K562 (cell line): ENCODE data around the gene DYNLT4. TPM values are rescaled to one million over a fixed set of nuclear protein-coding genes. Genes with fewer than 3 reads are reported as not detected.

Source experiments
- CXXC5 ChIP-seq: fragments of 250-450 bp; sonication (Bioruptor Pico); IDR thresholded peaks from 2 replicates; pipeline ENCODE4 v1.8.0; 2022; ENCODE audit warnings: inconsistent platforms, mild to moderate bottlenecking, moderate library complexity
- FOXA1 ChIP-seq: fragments of 450-650 bp; IDR thresholded peaks from 2 replicates; pipeline ENCODE4 v1.6.1; 2016; ENCODE audit warnings: mild to moderate bottlenecking, borderline replicate concordance
- HNRNPL ChIP-seq: fragments of 200-400 bp; formaldehyde crosslinking; IDR thresholded peaks from 2 replicates; pipeline ENCODE4 v1.6.1; 2017; ENCODE audit warnings: low read depth, mild to moderate bottlenecking, low read length
- NRF1 ChIP-seq, 2 experiments: fragments of 450-650 bp; IDR thresholded peaks in 1 of 2; conservative IDR thresholded peaks in 1 of 2; 2 replicates each; pipeline ENCODE4 v1.6.1; 2014; ENCODE audit warnings: mild to moderate bottlenecking in 2 of 2
- PTBP1 ChIP-seq: fragments of 200-400 bp; formaldehyde crosslinking; IDR thresholded peaks from 2 replicates; pipeline ENCODE4 v1.6.1; 2017; ENCODE audit warnings: low read depth, low read length
- RBM14 ChIP-seq: fragments of 200-400 bp; formaldehyde crosslinking; IDR thresholded peaks from 2 replicates; pipeline ENCODE4 v1.6.1; 2018; ENCODE audit warnings: low read depth, mild to moderate bottlenecking, low read length, moderate library complexity, borderline replicate concordance; ENCODE audit not compliant: insufficient read depth
- RUNX1 ChIP-seq: sonication (generic); IDR thresholded peaks from 2 replicates; pipeline ENCODE4 v1.6.1; 2016; ENCODE audit warnings: antibody characterized with exemption, low read depth
- SREBF1 ChIP-seq: fragments of 150-350 bp; IDR thresholded peaks from 2 replicates; pipeline ENCODE4 v1.6.1; 2014; ENCODE audit warnings: antibody characterized with exemption, low read depth, low read length, borderline replicate concordance
- TRIM28 ChIP-seq: fragments of 450-650 bp; IDR thresholded peaks from 2 replicates; pipeline ENCODE4 v1.6.1; 2017
- ZEB2 ChIP-seq: fragments of 450-650 bp; IDR thresholded peaks from 2 replicates; pipeline ENCODE4 v1.6.1; 2016
- ZNF445 ChIP-seq: fragments of 250-450 bp; sonication (Bioruptor Pico); IDR thresholded peaks from 2 replicates; pipeline ENCODE4 v1.4.0; 2020; ENCODE audit warnings: low read depth, mild to moderate bottlenecking, moderate library complexity
- ZNF584 ChIP-seq: fragments of 200-800 bp; sonication (Bioruptor generic); IDR thresholded peaks from 2 replicates; pipeline ENCODE4 v1.6.1; 2016; ENCODE audit warnings: low read depth, mild to moderate bottlenecking, missing genetic modification characterization, missing compliant biosample characterization
- polyA plus RNA-seq, 8 experiments: library from polyadenylated mRNA; depleted of rRNA in 4 of 8; stranded (reverse) in 5 of 8; unstranded in 3 of 8; fragments of >200 nt; fragmentation: Nextera tagmentation in 2 of 8; fragmentation: Illumina TruSeq in 1 of 8; extraction: Ambion mirVana in 2 of 8; extraction: Trizol in 1 of 8; gene quantifications; 2 replicates each; pipeline versions ENCODE4 v1.2.1 to v1.2.3, GENCODE V29; 2011 to 2014; ENCODE audit warnings: inconsistent platforms in 1 of 8, missing spikeins in 1 of 8
- total RNA-seq, 7 experiments: library from RNA; depleted of rRNA in 6 of 7; stranded (reverse); fragments of >200 nt in 6 of 7; fragmentation: Illumina TruSeq in 2 of 7; extraction: Trizol in 2 of 7; gene quantifications; 2 replicates each; pipeline versions ENCODE4 v1.2.1 to v1.2.3, GENCODE V29; 2011 to 2021; ENCODE audit warnings: low replicate concordance in 1 of 7
- TF ChIP-seq, protein P1 (sequence below): fragments of 250-450 bp; sonication (Bioruptor Pico); IDR thresholded peaks from 2 replicates; pipeline ENCODE4 v1.8.0; 2022; ENCODE audit warnings: moderate library complexity, mild to moderate bottlenecking, inconsistent platforms
- TF ChIP-seq, protein P2 (sequence below): sonication (generic); formaldehyde crosslinking; IDR thresholded peaks from 2 replicates; pipeline ENCODE4 v1.8.1; 2023; ENCODE audit warnings: mild to moderate bottlenecking, missing genetic modification reagents
- TF ChIP-seq, protein P3 (sequence below), 2 experiments: fragments of 450-650 bp; formaldehyde crosslinking in 1 of 2; IDR thresholded peaks; 2 replicates each; pipeline versions ENCODE4 v1.4.0 to v1.6.1; 2014 to 2020; ENCODE audit warnings: mild to moderate bottlenecking in 2 of 2, borderline replicate concordance in 1 of 2, low read depth in 1 of 2
- TF ChIP-seq, protein P4 (sequence below), 2 experiments: fragments of 450-650 bp in 1 of 2; sonication (generic) in 1 of 2; formaldehyde crosslinking; conservative IDR thresholded peaks; 2 replicates each; pipeline versions ENCODE4 v1.4.0 to v1.8.1; 2020 to 2022; ENCODE audit warnings: mild to moderate bottlenecking in 1 of 2, missing genetic modification reagents in 1 of 2

DYNLT4 gene
- total and polyA plus RNA-seq, 9 of the 15 experiments (the other 6 are each of a cell fraction or from before 2014, with no cell fraction given), result 0.29 to 0.73 TPM; not detected in 7

DNA sequence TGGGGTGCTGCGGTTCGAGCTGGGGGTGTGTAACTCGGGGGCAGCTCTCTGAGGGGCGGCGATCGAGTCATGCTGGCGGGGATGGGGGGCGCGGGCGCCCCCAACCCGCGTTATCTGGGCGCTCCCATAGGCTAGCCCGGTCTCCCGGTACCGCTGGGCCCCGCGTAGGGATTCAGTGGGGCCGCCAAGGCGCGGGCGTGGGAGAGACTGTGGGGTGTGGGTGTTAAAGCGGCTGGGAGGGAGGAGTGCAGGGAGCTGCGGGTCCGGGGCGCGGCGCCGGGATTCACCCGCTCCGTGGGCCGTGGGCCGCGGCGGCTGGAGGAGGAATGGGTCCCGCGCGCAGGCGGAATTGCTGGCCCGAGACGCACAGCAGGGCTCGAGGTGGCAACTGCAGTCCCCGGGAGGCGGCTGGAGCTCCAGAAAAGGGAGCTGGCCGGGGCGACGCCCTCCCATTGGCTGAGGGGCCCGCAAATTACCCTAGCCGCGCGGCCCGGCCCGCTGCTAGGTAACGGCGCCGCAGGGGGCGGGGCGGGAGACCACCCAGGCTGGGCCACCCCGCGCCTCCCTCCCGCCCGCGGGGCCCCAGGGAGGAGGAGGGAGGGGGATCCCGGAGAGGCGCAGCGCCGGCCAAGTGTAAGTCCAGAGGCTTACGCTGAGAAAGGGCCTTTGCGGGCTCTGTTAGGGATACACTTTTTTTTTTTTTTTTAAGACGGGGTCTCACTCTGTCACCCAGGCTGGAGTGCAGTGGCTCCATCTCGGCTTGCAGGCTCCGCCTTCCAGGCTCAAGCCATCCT, 35.9 kb upstream of the DYNLT4 start, which contains the start of gene PTCH2 (continued):
- TF ChIP-seq FOXA1 (no peak), PTBP1 (no peak), RUNX1 (no peak), ZNF584 (no peak), NRF1 (conservative IDR thresholded peaks at IDR 0.05 in 1 of 2, IDR thresholded peaks at IDR 0.05 in 1 of 2) (peak; percentile 69 to 75), SREBF1 (no peak), TRIM28 (no peak), HNRNPL (no peak), ZEB2 (no peak), RBM14 (no peak), CXXC5 (CRISPR knock-in tag) (peak; percentile 56), ZNF445 (CRISPR knock-in tag) (no peak)
- TF ChIP-seq, protein P1, sequence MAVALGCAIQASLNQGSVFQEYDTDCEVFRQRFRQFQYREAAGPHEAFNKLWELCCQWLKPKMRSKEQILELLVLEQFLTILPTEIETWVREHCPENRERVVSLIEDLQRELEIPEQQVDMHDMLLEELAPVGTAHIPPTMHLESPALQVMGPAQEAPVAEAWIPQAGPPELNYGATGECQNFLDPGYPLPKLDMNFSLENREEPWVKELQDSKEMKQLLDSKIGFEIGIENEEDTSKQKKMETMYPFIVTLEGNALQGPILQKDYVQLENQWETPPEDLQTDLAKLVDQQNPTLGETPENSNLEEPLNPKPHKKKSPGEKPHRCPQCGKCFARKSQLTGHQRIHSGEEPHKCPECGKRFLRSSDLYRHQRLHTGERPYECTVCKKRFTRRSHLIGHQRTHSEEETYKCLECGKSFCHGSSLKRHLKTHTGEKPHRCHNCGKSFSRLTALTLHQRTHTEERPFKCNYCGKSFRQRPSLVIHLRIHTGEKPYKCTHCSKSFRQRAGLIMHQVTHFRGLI, result no peak
- TF ChIP-seq, protein P2, sequence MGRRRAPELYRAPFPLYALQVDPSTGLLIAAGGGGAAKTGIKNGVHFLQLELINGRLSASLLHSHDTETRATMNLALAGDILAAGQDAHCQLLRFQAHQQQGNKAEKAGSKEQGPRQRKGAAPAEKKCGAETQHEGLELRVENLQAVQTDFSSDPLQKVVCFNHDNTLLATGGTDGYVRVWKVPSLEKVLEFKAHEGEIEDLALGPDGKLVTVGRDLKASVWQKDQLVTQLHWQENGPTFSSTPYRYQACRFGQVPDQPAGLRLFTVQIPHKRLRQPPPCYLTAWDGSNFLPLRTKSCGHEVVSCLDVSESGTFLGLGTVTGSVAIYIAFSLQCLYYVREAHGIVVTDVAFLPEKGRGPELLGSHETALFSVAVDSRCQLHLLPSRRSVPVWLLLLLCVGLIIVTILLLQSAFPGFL (CRISPR knock-in tag), result no peak
- TF ChIP-seq, protein P3, sequence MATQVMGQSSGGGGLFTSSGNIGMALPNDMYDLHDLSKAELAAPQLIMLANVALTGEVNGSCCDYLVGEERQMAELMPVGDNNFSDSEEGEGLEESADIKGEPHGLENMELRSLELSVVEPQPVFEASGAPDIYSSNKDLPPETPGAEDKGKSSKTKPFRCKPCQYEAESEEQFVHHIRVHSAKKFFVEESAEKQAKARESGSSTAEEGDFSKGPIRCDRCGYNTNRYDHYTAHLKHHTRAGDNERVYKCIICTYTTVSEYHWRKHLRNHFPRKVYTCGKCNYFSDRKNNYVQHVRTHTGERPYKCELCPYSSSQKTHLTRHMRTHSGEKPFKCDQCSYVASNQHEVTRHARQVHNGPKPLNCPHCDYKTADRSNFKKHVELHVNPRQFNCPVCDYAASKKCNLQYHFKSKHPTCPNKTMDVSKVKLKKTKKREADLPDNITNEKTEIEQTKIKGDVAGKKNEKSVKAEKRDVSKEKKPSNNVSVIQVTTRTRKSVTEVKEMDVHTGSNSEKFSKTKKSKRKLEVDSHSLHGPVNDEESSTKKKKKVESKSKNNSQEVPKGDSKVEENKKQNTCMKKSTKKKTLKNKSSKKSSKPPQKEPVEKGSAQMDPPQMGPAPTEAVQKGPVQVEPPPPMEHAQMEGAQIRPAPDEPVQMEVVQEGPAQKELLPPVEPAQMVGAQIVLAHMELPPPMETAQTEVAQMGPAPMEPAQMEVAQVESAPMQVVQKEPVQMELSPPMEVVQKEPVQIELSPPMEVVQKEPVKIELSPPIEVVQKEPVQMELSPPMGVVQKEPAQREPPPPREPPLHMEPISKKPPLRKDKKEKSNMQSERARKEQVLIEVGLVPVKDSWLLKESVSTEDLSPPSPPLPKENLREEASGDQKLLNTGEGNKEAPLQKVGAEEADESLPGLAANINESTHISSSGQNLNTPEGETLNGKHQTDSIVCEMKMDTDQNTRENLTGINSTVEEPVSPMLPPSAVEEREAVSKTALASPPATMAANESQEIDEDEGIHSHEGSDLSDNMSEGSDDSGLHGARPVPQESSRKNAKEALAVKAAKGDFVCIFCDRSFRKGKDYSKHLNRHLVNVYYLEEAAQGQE (IDR thresholded peaks at IDR 0.05; ENCODE audit: borderline replicate concordance), result no peak
- TF ChIP-seq, protein P3 (CRISPR knock-in tag; IDR thresholded peaks at IDR 0.05; ENCODE audit: low read depth), result peak; percentile 18; the same call in 1 of the 2 replicates
- TF ChIP-seq, protein P4, sequence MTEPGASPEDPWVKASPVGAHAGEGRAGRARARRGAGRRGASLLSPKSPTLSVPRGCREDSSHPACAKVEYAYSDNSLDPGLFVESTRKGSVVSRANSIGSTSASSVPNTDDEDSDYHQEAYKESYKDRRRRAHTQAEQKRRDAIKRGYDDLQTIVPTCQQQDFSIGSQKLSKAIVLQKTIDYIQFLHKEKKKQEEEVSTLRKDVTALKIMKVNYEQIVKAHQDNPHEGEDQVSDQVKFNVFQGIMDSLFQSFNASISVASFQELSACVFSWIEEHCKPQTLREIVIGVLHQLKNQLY (CRISPR knock-in tag; conservative IDR thresholded peaks at IDR 0.05), result no peak
